H1 (cell line): ENCODE data around the gene ARHGEF6. TPM values are rescaled to one million over a fixed set of nuclear protein-coding genes. Genes with fewer than 3 reads are reported as not detected.

Source experiments
- CTCF ChIA-PET: fragments of 300-600 bp; sonication (Branson Sonifier 250); formaldehyde crosslinking; loops from one replicate; lab custom pipeline; 2021; ENCODE audit not compliant: partially characterized antibody; lab: Charles Lee
- POLR2A ChIA-PET: fragments of 300-600 bp; sonication (Branson Sonifier 250); formaldehyde crosslinking; loops from one replicate; lab custom pipeline; 2021; ENCODE audit warnings: inconsistent platforms; ENCODE audit not compliant: partially characterized antibody; lab: Charles Lee
- DNase-seq, 2 experiments: peaks; one replicate each; pipeline versions ENCODE4 v3.0.0 to v3.0.0-alpha.2; 2010 to 2022; ENCODE audit warnings: low spot score in 2 of 2, low read depth in 1 of 2, mixed read lengths in 1 of 2
- FAIRE-seq: peaks from 2 replicates; lab custom pipeline; 2011; peaks lifted over from hg19 to GRCh38; lab: Jason Lieb, UNC
- H2AFZ ChIP-seq: 2 replicates; pipeline ENCODE4 v1.8.1; 2012; ENCODE audit warnings: low read length, inconsistent platforms
- H2AK5ac ChIP-seq: 2 replicates; pipeline ENCODE4 v1.6.1; 2013; ENCODE audit warnings: low read depth, low read length
- H2BK120ac ChIP-seq: replicated peaks from 2 replicates; pipeline ENCODE3; 2013; ENCODE audit warnings: low read depth, low read length, inconsistent platforms
- H2BK12ac ChIP-seq: 2 replicates; pipeline ENCODE4 v1.6.1; 2013; ENCODE audit warnings: low read depth, low read length
- H2BK15ac ChIP-seq: 2 replicates; pipeline ENCODE4 v1.6.1; 2013; ENCODE audit warnings: low read length
- H2BK20ac ChIP-seq: 2 replicates; pipeline ENCODE4 v1.6.1; 2013; ENCODE audit warnings: low read length
- H2BK5ac ChIP-seq: 2 replicates; pipeline ENCODE4 v1.6.1; 2013; ENCODE audit warnings: low read depth, low read length
- H3K14ac ChIP-seq: 2 replicates; pipeline ENCODE4 v1.6.1; 2013; ENCODE audit warnings: inconsistent platforms; ENCODE audit not compliant: insufficient read length
- H3K18ac ChIP-seq: 2 replicates; pipeline ENCODE4 v1.6.1; 2013; ENCODE audit warnings: low read length; ENCODE audit errors: extremely low read depth
- H3K23ac ChIP-seq: 2 replicates; pipeline ENCODE4 v1.6.1; 2013; ENCODE audit warnings: inconsistent platforms; ENCODE audit not compliant: insufficient read length
- H3K23me2 ChIP-seq: 2 replicates; pipeline ENCODE4 v1.6.1; 2013; ENCODE audit warnings: low read depth, low read length
- H3K27ac ChIP-seq: 2 replicates; pipeline ENCODE4 v1.6.1; 2011; ENCODE audit warnings: low read depth, low read length, inconsistent platforms
- H3K27me3 ChIP-seq, 4 experiments: replicated peaks in 1 of 4; 1 replicate in 1 of 4; 2 replicates in 3 of 4; pipeline versions ENCODE4 v1.6.1 to v1.8.1; 2011 to 2013; ENCODE audit warnings: low read length in 3 of 4, mild to moderate bottlenecking in 3 of 4, inconsistent platforms in 2 of 4, mixed read lengths in 2 of 4, moderate library complexity in 1 of 4; ENCODE audit not compliant: control insufficient read depth in 3 of 4, insufficient read depth in 3 of 4; ENCODE audit errors: extremely low read depth in 1 of 4
- H3K36me3 ChIP-seq, 4 experiments: 2 replicates each; pipeline versions ENCODE4 v1.6.1 to v1.8.1; 2011 to 2013; ENCODE audit warnings: mild to moderate bottlenecking in 4 of 4, low read length in 3 of 4, moderate library complexity in 2 of 4, control low read depth in 1 of 4, inconsistent platforms in 1 of 4; ENCODE audit not compliant: insufficient read depth in 4 of 4, control insufficient read depth in 2 of 4
- H3K4ac ChIP-seq: replicated peaks from 2 replicates; pipeline ENCODE3; 2013; ENCODE audit warnings: low read length, low read depth, mixed read lengths, inconsistent platforms; ENCODE audit not compliant: insufficient read length
- H3K4me1 ChIP-seq, 4 experiments: replicated peaks in 1 of 4; 1 replicate in 1 of 4; 2 replicates in 3 of 4; pipeline versions ENCODE4 v1.6.1 to v1.8.1; 2011 to 2013; ENCODE audit warnings: low read length in 3 of 4, inconsistent platforms in 2 of 4, mixed read lengths in 1 of 4; ENCODE audit not compliant: insufficient read depth in 4 of 4, control insufficient read depth in 3 of 4
- H3K4me2 ChIP-seq, 2 experiments: 2 replicates each; pipeline versions ENCODE4 v1.6.1 to v1.8.1; 2011 to 2013; ENCODE audit warnings: low read depth in 2 of 2, low read length in 2 of 2, control low read depth in 1 of 2, inconsistent platforms in 1 of 2, mild to moderate bottlenecking in 1 of 2; ENCODE audit not compliant: insufficient read depth in 1 of 2
- H3K4me3 ChIP-seq, 4 experiments: fragments of 200-600, 300-600 bp in 1 of 4; sonication (generic), shearing (Covaris generic), sonication (Bioruptor Twin) in 1 of 4; 2 replicates each; pipeline versions ENCODE4 v1.5.1 to v1.8.1; 2011 to 2016; ENCODE audit warnings: low read length in 4 of 4, low read depth in 3 of 4, control low read depth in 2 of 4, inconsistent platforms in 2 of 4, mild to moderate bottlenecking in 2 of 4, mixed read lengths in 1 of 4, moderate library complexity in 1 of 4; ENCODE audit not compliant: insufficient read depth in 2 of 4; ENCODE audit errors: extremely low read depth in 1 of 4
- H3K56ac ChIP-seq: replicated peaks from 2 replicates; pipeline ENCODE3; 2013; ENCODE audit warnings: low read depth, mild to moderate bottlenecking, mixed read lengths, low read length, inconsistent platforms; ENCODE audit not compliant: insufficient read length
- H3K79me1 ChIP-seq: 2 replicates; pipeline ENCODE4 v1.6.1; 2013; ENCODE audit warnings: low read depth, low read length, control low read depth
- H3K79me2 ChIP-seq, 2 experiments: 2 replicates each; pipeline versions ENCODE4 v1.6.1 to v1.8.1; 2012 to 2013; ENCODE audit warnings: low read length in 2 of 2, mild to moderate bottlenecking in 2 of 2, inconsistent platforms in 1 of 2; ENCODE audit not compliant: insufficient read depth in 2 of 2, control insufficient read depth in 1 of 2
- H3K9ac ChIP-seq, 4 experiments: replicated peaks in 1 of 4; 1 replicate in 1 of 4; 2 replicates in 3 of 4; pipeline versions ENCODE4 v1.6.1 to v1.8.1; 2011 to 2013; ENCODE audit warnings: low read depth in 3 of 4, low read length in 3 of 4, control low read depth in 2 of 4, mild to moderate bottlenecking in 2 of 4, moderate library complexity in 2 of 4, inconsistent platforms in 1 of 4; ENCODE audit errors: extremely low read depth in 1 of 4
- H3K9me3 ChIP-seq, 2 experiments: 2 replicates each; pipeline versions ENCODE4 v1.6.1 to v1.8.1; 2012 to 2013; ENCODE audit warnings: mild to moderate bottlenecking in 2 of 2, moderate library complexity in 2 of 2, control low read depth in 1 of 2, inconsistent platforms in 1 of 2, low read depth in 1 of 2, low read length in 1 of 2, mixed read lengths in 1 of 2; ENCODE audit not compliant: insufficient read depth in 2 of 2
- H4K20me1 ChIP-seq, 2 experiments: replicated peaks in 1 of 2; 2 replicates each; pipeline versions ENCODE3 to v1.8.1; 2011 to 2013; ENCODE audit warnings: inconsistent platforms in 2 of 2, low read length in 2 of 2, mild to moderate bottlenecking in 1 of 2; ENCODE audit not compliant: insufficient read depth in 2 of 2, control insufficient read depth in 1 of 2
- H4K5ac ChIP-seq: 2 replicates; pipeline ENCODE4 v1.6.1; 2013; ENCODE audit warnings: low read length, low read depth, mixed read lengths, inconsistent platforms; ENCODE audit not compliant: insufficient read length
- H4K8ac ChIP-seq: 2 replicates; pipeline ENCODE4 v1.8.0; 2013; ENCODE audit warnings: mild to moderate bottlenecking, moderate library complexity, low read length, inconsistent platforms; ENCODE audit not compliant: insufficient read depth; ENCODE audit errors: extremely low read depth
- H4K91ac ChIP-seq: replicated peaks from 2 replicates; pipeline ENCODE3; 2013; ENCODE audit warnings: low read length, mixed read lengths, inconsistent platforms; ENCODE audit not compliant: insufficient read length
- E2F6 ChIP-seq: IDR thresholded peaks from 2 replicates; pipeline ENCODE4 v1.6.1; 2012; ENCODE audit warnings: inconsistent platforms
- EP300 ChIP-seq, 2 experiments: IDR thresholded peaks; 1 replicate in 1 of 2; 2 replicates in 1 of 2; pipeline ENCODE4 v1.6.1; 2011 to 2012; ENCODE audit warnings: low read depth in 2 of 2, low read length in 2 of 2, mild to moderate bottlenecking in 2 of 2, borderline replicate concordance in 1 of 2, inconsistent platforms in 1 of 2, moderate library complexity in 1 of 2
- GTF2F1 ChIP-seq: IDR thresholded peaks from 2 replicates; pipeline ENCODE4 v1.6.1; 2012; ENCODE audit warnings: low read depth, low read length, improper control_type of control experiment, borderline replicate concordance
- WGBS, 2 experiments: shearing (Covaris generic) in 1 of 2; methylation state at CpG; one replicate each; pipeline versions ENCODE4 v1.1.6 to v1.1.7; 2013 to 2015; ENCODE audit warnings: low lambda C conversion rate in 2 of 2, mixed read lengths in 2 of 2, inconsistent platforms in 1 of 2, low coverage in 1 of 2, missing lambda C conversion rate in 1 of 2; ENCODE audit not compliant: insufficient replicate concordance in 2 of 2, insufficient coverage in 1 of 2, insufficient read length in 1 of 2; ENCODE audit errors: extremely low coverage in 1 of 2, missing lambda C conversion rate in 1 of 2; 5-methylcytosine and 5-hydroxymethylcytosine counted together
- polyA plus RNA-seq, 7 experiments: library from polyadenylated mRNA; depleted of rRNA in 3 of 7; stranded (reverse) in 5 of 7; unstranded in 2 of 7; fragments of >200 nt in 5 of 7; fragments of 200-250 nt in 2 of 7; gene quantifications; 1 replicate in 5 of 7; 2 replicates in 1 of 7; 4 replicates in 1 of 7; pipeline versions ENCODE4 v1.2.1 to v1.2.3, GENCODE V29; 2011 to 2013; ENCODE audit warnings: missing spikeins in 2 of 7, mixed read lengths in 2 of 7
- total RNA-seq: library from RNA; stranded (reverse); fragmentation: NEBNext Ultra II Directional; extraction: Animal tissue kit (Norgen Biotek cat#: 25700); gene quantifications from 2 replicates; pipeline ENCODE4 v1.2.1, GENCODE V29; 2021

ARHGEF6 gene
- total and polyA plus RNA-seq, 2 of the 8 experiments (the other 6 are each of a cell fraction or from before 2014, with no cell fraction given): 3.6 to 3.7 TPM

- H3K9me3 ChIP-seq: no peaks in the 10 kb centered on the region
- ChIA-PET CTCF (interaction anchor here (1.0 to 2.6 kb wide), 3 partner anchors 12 to 25 kb away, joined by 4 to 9 read pairs (median 6); no protein-coding TSS in a partner anchor), POLR2A (interaction anchor here (1.4 to 2.1 kb wide), 2 partner anchors 13 to 15 kb away, joined by 3 to 5 read pairs; no protein-coding TSS in a partner anchor)
- TF ChIP-seq EP300 (IDR thresholded peaks at IDR 0.05; ENCODE audit: borderline replicate concordance in 1 of 2, low read depth in 2 of 2, low read length in 2 of 2) (no peak), E2F6 (no peak), GTF2F1 (no peak)
These were observed 27.9 kb downstream of the ARHGEF6 start for GRCh38 chrX:136752796-136753195.

More at GRCh38 chrX:136752796-136753195, 27.9 kb downstream of the ARHGEF6 start:
- Histone ChIP-seq H3K14ac (no peak overlapping the region), H2BK5ac (no peak overlapping the region), H2BK15ac (no peak overlapping the region), H2BK120ac (no peak overlapping the region), H4K8ac (no peak overlapping the region), H3K23me2 (no peaks in the 10 kb centered on the region), H3K4me2 (no peak overlapping the region), H2AK5ac (no peak overlapping the region), H2BK20ac (no peak overlapping the region), H3K27ac (no peak overlapping the region), H3K79me1 (no peaks in the 10 kb centered on the region), H3K18ac (no peak overlapping the region), H3K56ac (no peak overlapping the region), H3K36me3 (no peaks in the 10 kb centered on the region), H3K4me1 (no peaks in the 10 kb centered on the region; a peak in 1 of 7 replicates), H4K5ac (no peak overlapping the region), H2BK12ac (no peak overlapping the region), H4K91ac (no peak overlapping the region), H2AFZ (no peak overlapping the region), H3K4me3 (no peak overlapping the region), H3K79me2 (no peaks in the 10 kb centered on the region), H3K9ac (no peak overlapping the region), H3K23ac (no peak overlapping the region), H3K27me3 (no peaks in the 10 kb centered on the region), H4K20me1 (no peaks in the 10 kb centered on the region), H3K4ac (no peak overlapping the region)
- FAIRE-seq (no peak), DNase-seq (no peak)
- 84% methylated on average over 2 of the region's 2 CpGs; no CpG with 5 or more reads in 1 of the 2 experiments for WGBS, 2 experiments
